ENCODE measurements around the gene XPR1.

GRCh38 chr1:180889325-180889724 lies 257.5 kb downstream of the XPR1 start:
- TF ChIP-seq, protein P1, sequence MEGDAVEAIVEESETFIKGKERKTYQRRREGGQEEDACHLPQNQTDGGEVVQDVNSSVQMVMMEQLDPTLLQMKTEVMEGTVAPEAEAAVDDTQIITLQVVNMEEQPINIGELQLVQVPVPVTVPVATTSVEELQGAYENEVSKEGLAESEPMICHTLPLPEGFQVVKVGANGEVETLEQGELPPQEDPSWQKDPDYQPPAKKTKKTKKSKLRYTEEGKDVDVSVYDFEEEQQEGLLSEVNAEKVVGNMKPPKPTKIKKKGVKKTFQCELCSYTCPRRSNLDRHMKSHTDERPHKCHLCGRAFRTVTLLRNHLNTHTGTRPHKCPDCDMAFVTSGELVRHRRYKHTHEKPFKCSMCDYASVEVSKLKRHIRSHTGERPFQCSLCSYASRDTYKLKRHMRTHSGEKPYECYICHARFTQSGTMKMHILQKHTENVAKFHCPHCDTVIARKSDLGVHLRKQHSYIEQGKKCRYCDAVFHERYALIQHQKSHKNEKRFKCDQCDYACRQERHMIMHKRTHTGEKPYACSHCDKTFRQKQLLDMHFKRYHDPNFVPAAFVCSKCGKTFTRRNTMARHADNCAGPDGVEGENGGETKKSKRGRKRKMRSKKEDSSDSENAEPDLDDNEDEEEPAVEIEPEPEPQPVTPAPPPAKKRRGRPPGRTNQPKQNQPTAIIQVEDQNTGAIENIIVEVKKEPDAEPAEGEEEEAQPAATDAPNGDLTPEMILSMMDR (IDR thresholded peaks at IDR 0.05), result no peak
- TF ChIP-seq POLR2A (IDR thresholded peaks at IDR 0.05), result no peak
